EH (cell line): ENCODE data around the gene SLC35D1.
"Not testable (repeated sequence)": the region's sequence is repeated elsewhere in the genome, so short reads cannot be mapped to it uniquely, and the experiment has no call there.

Source experiments
- DNase-seq: peaks from one replicate; pipeline ENCODE4 v3.0.0-alpha.2; 2015; ENCODE audit warnings: low read depth

SLC35D1 gene

GRCh38 chr1:67053785-67054772 lies at the start of gene SLC35D1:
SLC35D1 (minus strand) TSS chr1:67054148; CDS start chr1:67054013, 135 bp downstream.
- DNase-seq = peak; percentile 74

DNA sequence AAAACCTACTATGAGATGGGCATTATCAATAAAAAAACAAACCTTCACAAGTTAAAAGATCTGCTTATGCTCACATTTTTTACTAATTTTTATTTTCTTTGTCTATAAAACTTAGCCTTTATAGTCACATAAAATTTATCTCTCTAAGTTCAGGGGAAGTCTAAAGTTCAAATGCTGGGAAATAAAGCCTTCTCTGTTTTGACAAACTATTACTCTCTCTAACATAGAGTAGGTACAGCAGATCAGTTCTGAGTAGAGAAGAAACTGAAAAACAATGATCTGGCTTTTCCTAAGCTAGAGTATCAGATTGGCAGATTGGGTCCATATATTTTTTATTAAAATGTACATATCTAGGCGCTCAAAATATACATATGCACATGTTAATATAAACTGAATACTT lies 49.6 kb upstream of the SLC35D1 start:
- no peak for DNase-seq

- DNase-seq = no peak
Measured at GRCh38 chr1:67100833-67101232, 46.9 kb upstream of the SLC35D1 start.

GRCh38 chr1:67097305-67097704 lies 43.4 kb upstream of the SLC35D1 start:
- DNase-seq = no peak

GRCh38 chr1:67094191-67094590 lies 40.2 kb upstream of the SLC35D1 start:
- DNase-seq = no peak

GRCh38 chr1:67089685-67090208 lies 35.8 kb upstream of the SLC35D1 start:
- peak; percentile 1 for DNase-seq

DNA sequence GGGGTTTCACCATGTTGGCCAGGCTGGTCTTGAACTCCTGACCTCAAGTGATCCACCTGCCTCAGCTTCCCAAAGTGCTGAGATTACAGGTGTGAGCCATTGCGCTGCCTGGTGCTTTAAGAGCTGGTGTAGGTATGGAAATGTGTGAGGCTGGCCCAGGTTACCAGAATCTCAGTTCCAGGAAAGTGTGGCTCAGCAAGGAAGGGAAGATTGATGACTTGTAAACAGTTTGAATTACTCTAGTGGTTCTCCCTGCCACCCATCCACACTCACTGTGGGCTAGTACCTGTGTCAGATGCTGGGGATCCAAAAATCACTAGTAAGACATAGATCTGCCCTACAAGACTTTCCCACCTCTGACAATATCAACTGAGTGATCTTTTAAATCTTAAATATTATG lies 34.5 kb upstream of the SLC35D1 start:
- no peak for DNase-seq

- no peak for DNase-seq
Measured at GRCh38 chr1:67085326-67085725, 31.4 kb upstream of the SLC35D1 start.

DNA sequence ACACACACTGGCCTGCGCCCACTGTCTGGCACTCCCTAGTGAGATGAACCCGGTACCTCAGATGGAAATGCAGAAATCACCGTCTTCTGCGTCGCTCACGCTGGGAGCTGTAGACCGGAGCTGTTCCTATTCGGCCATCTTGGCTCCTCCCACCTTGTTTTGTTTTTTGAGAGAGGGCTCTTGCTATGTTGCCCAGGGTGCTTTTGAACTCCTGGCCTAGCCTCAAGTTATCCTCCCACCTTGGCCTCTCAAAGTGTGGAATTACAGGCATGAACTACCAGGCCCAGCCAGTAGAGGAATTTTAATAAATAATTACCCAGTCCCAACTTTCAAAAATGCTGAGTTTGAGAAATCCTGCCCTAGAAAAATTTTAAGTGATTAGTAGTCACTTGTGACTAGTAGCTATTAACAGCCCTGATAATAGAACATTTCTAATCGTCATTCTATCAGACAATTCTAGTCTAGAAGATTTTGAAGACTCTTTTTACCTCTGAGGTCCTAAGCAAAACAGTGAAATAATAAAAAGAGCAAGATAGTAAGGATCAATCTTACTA lies 30.9 kb upstream of the SLC35D1 start:
- no peak for DNase-seq

DNA sequence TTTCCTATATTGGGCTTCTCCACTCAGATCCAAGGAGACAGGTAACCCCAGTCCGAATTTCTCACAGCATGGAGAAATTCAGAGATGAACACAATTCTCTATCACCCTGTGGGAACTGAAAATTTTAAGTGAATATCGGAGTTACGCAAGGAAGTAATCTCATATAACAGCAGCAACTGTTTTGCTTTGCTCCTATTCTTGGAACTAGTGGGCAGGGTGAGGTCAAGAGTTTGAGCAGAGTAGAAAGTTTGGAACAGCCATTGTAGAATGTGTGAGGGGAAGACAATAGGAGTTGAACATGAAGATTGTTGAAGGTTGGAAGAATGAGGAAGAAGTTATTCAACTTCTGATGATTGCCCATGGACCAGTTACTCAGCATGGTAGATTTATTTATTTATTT lies 24.3 kb upstream of the SLC35D1 start:
- no peak for DNase-seq

GRCh38 chr1:67077593-67077992 lies 23.6 kb upstream of the SLC35D1 start:
- no peak for DNase-seq

DNA sequence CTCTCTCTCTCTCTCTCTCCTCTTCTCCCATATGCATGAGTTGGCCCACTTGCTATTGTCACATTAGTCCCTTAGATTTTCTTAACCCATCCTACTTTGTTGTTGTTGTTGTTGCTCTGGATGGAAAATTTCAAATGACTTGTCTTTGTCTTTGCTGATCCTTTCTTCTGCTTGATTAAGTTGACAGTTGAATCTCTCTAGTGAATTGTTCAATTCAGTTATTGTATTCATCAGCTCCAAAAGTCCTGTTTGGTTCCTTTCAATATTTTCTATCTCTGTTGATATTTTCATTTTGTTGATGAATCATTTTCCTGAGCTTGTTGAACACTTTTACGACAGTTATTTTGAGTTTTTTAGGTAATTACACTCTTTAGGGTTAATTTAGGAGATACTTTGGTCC lies 18.8 kb upstream of the SLC35D1 start:
- DNase-seq = no peak

DNA sequence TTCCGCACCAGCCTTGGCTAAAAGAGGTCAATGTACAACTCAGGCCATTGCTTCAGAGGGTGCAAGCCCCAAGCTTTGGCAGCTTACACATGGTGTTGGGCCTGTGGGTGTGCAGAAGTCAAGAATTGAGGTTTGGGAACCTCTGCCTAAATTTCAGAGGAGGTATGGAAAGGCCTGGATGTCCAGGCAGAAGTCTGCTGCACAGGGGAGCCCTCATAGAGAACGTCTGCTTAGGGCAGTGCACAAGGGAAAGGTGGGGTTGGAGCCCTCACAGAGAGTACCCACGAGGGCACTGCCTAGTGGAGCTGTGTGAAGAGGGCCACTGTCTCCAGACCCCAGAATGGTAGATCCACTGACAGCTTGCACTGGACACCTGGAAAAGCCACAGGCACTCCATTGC lies 13.7 kb upstream of the SLC35D1 start:
- not testable (repeated sequence) for DNase-seq

DNA sequence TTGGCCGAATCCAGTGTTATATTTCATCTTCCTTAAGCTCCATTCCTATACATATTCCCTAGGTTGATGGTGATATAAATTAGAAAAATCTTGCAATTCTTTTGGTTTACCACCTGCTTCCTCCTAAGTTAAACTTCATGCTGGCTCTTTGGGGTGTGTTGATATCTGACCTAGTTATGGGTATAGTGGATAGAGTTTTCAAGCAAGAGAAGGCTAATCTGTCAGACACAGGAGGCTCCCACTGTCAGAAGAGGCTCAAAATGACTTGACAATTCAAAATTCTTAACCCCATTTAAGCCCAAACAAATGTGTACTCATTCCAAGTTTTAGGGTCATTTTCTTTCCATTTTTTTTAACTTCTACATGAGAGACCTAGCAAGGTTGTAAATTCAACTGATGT lies 8.5 kb upstream of the SLC35D1 start:
- no peak for DNase-seq

DNA sequence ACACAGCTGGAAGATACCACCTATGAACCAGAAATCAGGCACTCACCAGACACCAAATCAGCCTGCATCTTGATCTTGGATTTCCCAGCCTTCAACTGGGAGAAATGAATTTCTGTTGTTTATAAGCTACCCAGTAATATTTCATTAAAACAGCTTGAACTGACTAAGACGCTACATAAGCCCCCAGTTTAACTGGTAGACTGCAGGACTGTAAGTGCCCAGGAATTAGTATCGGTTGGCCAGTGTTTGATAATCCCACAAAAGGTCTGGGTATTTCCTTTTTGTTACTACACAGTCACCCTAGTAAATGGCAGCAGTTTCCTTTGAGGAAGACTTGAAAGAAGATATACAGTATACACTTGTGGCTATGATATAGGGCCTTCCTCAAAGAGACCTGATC lies 7.3 kb upstream of the SLC35D1 start:
- no peak for DNase-seq

GRCh38 chr1:67060811-67061218 lies 6.9 kb upstream of the SLC35D1 start:
- DNase-seq = peak; percentile 98

GRCh38 chr1:67059346-67059745 lies 5.4 kb upstream of the SLC35D1 start:
- DNase-seq = peak; percentile 45

- peak; percentile 50 for DNase-seq
Measured at GRCh38 chr1:67058761-67059160, 4.8 kb upstream of the SLC35D1 start.

GRCh38 chr1:67058242-67058641 lies 4.3 kb upstream of the SLC35D1 start:
- no peak for DNase-seq

DNA sequence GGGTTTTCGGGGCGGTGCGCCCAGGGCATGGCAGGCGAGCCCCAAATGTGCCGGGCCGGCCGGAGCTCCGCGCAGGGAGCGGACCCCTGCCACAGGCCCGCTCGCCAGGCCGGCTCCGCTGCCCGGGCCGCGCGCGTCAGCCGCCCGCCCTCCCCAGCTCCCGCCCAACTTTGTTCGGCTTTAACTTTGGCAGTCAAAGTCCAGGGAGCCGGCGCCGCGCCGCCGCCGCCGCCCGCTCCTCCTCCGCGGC lies 488 bp downstream of the SLC35D1 start:
- no peak for DNase-seq

GRCh38 chr1:67052741-67053534 lies 1.0 kb downstream of the SLC35D1 start:
- peak; percentile 70 for DNase-seq

- no peak for DNase-seq
Measured at GRCh38 chr1:67051196-67051595, 2.8 kb downstream of the SLC35D1 start.
